Endothelial cell (in vitro differentiated cells): ENCODE measurements around the gene DPP9. TPM values are rescaled to one million over a fixed set of nuclear protein-coding genes. Genes with fewer than 3 reads are reported as not detected.
"Not testable (repeated sequence)": the region's sequence is repeated elsewhere in the genome, so short reads cannot be mapped to it uniquely, and the experiment has no call there.

ENCODE experiments used
- DNase-seq: peaks from one replicate; pipeline ENCODE4 v3.0.0; 2021; ENCODE audit warnings: low spot score
- H3K27ac Mint-ChIP-seq: one replicate; pipeline ENCODE4 v1.8.0; 2021; ENCODE audit warnings: mixed read lengths, inconsistent platforms; ENCODE audit not compliant: unreplicated experiment
- H3K27me3 Mint-ChIP-seq: one replicate; pipeline ENCODE4 v1.8.0; 2021; ENCODE audit warnings: mild to moderate bottlenecking, moderate library complexity, mixed read lengths, inconsistent platforms; ENCODE audit not compliant: unreplicated experiment
- H3K36me3 Mint-ChIP-seq: one replicate; pipeline ENCODE4 v1.8.0; 2021; ENCODE audit warnings: mild to moderate bottlenecking, low read depth, mixed read lengths, inconsistent platforms; ENCODE audit not compliant: unreplicated experiment
- H3K4me1 Mint-ChIP-seq: one replicate; pipeline ENCODE4 v1.8.0; 2021; ENCODE audit warnings: mild to moderate bottlenecking, mixed read lengths, inconsistent platforms; ENCODE audit not compliant: unreplicated experiment
- H3K4me3 Mint-ChIP-seq: one replicate; pipeline ENCODE4 v1.8.0; 2021; ENCODE audit warnings: mild to moderate bottlenecking, mixed read lengths, inconsistent platforms; ENCODE audit not compliant: unreplicated experiment
- H3K9me3 Mint-ChIP-seq: one replicate; pipeline ENCODE4 v1.8.0; 2021; ENCODE audit warnings: mixed read lengths, inconsistent platforms; ENCODE audit not compliant: unreplicated experiment
- total RNA-seq: library from RNA; stranded (reverse); fragmentation: NEBNext Ultra II Directional; extraction: Animal tissue kit (Norgen Biotek cat#: 25700); gene quantifications from one replicate; pipeline ENCODE4 v1.2.1, GENCODE V29; 2021; ENCODE audit not compliant: unreplicated experiment
- TF ChIP-seq, protein P1 (sequence below): fragments of 200-600 bp; sonication (generic); IDR thresholded peaks from one replicate; pipeline ENCODE4 v1.5.0; 2021; ENCODE audit warnings: antibody characterized with exemption; ENCODE audit not compliant: unreplicated experiment

The DPP9 gene
- total RNA-seq, 1 donor from 2014 or later = 63.3 TPM

DNA sequence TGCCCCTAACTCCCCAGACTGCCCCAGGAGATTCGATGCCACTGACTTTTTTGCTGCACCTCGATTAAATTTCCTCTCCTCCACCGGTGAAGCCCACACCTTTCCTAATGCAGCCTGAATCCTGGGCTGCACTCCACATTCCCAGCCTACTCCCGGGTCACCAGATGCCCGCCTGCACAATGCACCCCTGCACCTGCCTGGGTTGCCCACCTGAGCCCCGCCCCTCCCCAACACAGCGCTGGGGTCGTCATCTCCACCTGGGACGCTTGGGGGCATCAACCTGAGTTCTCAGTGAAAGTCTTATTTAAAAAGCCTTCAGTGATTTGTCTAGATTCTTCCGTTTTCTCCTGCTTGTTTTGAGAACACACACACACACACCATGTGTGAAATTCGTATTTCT is 24.5 kb upstream of the DPP9 start:
- Mint-ChIP-seq H3K4me1 (peaks cover 2% of the 10 kb centered on the region), H3K27me3 (peaks cover 14% of the 10 kb centered on the region), H3K4me3 (no peak overlapping the region), H3K9me3 (no peaks in the 10 kb centered on the region), H3K36me3 (no peaks in the 10 kb centered on the region), H3K27ac (no peak overlapping the region)
- TF ChIP-seq, protein P1, sequence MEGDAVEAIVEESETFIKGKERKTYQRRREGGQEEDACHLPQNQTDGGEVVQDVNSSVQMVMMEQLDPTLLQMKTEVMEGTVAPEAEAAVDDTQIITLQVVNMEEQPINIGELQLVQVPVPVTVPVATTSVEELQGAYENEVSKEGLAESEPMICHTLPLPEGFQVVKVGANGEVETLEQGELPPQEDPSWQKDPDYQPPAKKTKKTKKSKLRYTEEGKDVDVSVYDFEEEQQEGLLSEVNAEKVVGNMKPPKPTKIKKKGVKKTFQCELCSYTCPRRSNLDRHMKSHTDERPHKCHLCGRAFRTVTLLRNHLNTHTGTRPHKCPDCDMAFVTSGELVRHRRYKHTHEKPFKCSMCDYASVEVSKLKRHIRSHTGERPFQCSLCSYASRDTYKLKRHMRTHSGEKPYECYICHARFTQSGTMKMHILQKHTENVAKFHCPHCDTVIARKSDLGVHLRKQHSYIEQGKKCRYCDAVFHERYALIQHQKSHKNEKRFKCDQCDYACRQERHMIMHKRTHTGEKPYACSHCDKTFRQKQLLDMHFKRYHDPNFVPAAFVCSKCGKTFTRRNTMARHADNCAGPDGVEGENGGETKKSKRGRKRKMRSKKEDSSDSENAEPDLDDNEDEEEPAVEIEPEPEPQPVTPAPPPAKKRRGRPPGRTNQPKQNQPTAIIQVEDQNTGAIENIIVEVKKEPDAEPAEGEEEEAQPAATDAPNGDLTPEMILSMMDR = no peak
- DNase-seq = no peak

DNA sequence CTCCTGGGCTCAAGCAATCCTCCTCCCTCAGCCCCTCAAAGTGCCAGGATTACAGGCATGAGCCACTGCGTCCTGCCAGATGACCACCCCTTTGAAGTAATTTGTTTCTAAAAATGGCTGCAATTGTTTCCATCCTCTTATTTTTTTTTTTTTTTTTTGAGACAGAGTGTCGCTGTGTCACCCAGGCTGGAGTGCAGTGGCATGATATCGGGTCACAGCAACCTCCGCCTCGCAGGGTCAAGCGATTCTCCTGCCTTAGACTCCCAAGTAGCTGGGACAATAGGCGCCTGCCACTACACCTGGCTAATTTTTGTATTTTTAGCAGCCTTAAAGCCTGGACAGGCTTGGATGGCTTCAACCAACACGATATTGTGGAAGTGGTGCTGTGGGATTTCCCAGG is 22.3 kb upstream of the DPP9 start:
- DNase-seq = no peak
- Mint-ChIP-seq H3K27ac (no peak overlapping the region), H3K4me1 (peaks cover 10% of the 10 kb centered on the region), H3K36me3 (no peaks in the 10 kb centered on the region), H3K9me3 (no peaks in the 10 kb centered on the region), H3K27me3 (peaks cover 12% of the 10 kb centered on the region), H3K4me3 (no peak overlapping the region)
- TF ChIP-seq, protein P1 = no peak

DNA sequence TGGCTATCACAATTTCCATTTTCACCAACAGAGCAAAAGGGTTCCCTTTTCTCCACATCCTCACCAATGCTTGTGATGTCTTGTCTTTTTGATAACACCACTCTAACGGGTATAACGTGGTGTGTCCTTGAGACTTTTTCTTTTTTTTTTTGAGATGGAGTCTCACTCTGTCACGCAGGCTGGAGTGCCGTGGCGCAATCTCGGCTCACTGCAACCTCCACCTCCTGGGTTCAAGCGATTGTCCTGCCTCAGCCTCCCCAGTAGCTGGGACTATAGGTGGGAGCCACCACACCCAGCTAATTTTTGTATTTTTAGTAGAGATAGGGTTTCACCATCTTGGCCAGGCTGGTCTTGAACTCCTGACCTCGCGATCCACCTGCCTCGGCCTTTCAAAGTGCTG is 21.5 kb upstream of the DPP9 start:
- H3K4me1 Mint-ChIP-seq, H3K9me3 Mint-ChIP-seq, H3K27ac Mint-ChIP-seq, DNase-seq, H3K4me3 Mint-ChIP-seq, H3K36me3 Mint-ChIP-seq: not testable (repeated sequence)
- peaks cover 12% of the 10 kb centered on the region for H3K27me3 Mint-ChIP-seq

DNA sequence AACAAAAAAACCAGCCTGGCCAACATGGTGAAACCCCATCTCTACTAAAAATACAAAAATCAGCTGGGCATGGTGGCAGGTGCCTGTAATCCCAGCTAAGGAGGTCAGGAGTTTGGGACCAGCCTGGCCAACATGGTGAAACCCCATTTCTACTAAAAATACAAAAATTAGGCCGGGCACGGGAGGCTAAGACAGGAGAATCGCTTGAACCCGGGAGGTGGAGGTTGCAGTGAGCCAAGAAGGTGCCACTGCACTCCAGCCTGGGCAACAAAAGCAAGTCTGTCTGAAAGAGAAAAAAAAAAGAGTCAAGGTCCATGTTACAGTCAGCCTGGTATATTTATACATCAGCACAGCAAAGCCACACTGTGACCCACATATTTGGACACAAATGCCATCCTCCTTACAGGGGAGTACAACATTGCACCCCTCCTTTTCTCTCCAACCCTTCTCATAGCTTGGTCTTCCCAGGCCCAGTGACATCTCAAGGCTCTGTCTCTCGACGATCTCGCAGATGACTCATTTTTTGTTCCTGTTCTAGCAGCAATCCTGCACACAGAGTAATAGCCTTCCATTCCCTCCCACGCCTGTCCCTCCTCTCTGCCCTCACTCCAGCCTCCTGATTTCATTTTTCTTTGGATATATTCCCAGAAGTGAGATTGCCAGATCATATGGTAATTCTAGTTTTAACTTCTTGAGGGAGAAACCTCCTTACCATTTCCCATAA is 21.0 kb upstream of the DPP9 start:
- H3K36me3 Mint-ChIP-seq = no peaks in the 10 kb centered on the region
- DNase-seq = no peak
- H3K4me3 Mint-ChIP-seq = no peak overlapping the region
- peaks cover 12% of the 10 kb centered on the region for H3K27me3 Mint-ChIP-seq
- no peaks in the 10 kb centered on the region for H3K9me3 Mint-ChIP-seq
- TF ChIP-seq, protein P1 = no peak
- peaks cover 10% of the 10 kb centered on the region for H3K4me1 Mint-ChIP-seq
- no peak overlapping the region for H3K27ac Mint-ChIP-seq

DNA sequence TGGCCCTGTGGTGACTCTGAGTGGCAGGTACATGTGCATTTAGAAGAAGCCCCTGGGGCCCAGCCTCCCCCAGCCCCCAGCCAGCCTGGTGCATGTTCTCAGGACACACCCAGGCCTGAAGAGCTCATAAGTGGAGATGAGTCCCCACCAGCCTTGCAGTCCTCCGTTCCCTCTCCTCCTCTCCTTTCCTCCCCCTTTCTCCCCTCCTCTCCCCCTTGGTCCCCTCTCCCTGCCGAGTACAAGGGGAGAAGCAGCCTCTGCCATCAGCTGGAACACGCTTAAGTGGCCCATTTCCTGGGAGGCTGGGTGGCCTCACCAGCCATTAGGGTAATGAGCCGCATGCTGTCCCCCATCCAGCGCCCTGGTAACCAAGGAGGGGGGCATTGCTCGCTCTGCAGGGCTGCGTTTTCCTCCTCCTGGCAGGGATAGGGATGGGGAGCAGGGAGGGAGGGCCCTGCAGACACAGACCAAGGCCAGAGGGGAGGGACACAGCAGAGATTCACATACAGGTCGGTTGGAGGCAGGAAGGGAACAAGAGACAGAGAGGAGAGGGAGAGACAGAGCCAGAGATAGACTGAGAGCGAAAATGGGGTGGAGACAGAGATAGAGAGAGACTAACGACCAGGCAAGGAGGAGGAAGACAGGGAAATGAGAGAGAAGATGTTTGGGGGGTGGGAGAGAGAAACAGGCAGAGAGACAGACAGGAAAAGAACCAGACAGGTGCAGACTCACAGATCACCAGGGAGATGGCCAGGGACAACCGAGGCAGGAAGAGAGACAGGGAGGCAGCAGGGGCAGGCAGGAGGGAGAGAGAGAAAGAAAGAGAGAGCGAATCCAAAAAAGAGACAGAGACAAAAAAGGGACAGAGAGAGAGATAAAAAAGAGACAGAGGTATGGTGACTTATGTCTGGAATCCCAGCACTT is 19.3 kb upstream of the DPP9 start:
- no peak for DNase-seq
- TF ChIP-seq, protein P1 = no peak
- H3K9me3 Mint-ChIP-seq = no peaks in the 10 kb centered on the region
- H3K27me3 Mint-ChIP-seq = peaks cover 13% of the 10 kb centered on the region
- no peak overlapping the region for H3K4me3 Mint-ChIP-seq
- H3K27ac Mint-ChIP-seq = no peak overlapping the region
- peaks cover 10% of the 10 kb centered on the region for H3K4me1 Mint-ChIP-seq
- no peaks in the 10 kb centered on the region for H3K36me3 Mint-ChIP-seq
